Measurements from ENCODE around the gene SERPINA3. TPM values are rescaled to one million over a fixed set of nuclear protein-coding genes. Genes with fewer than 3 reads are reported as not detected.

Gene SERPINA3
- total RNA-seq (2022; extraction: Qiagen RNA extraction; ENCODE audit: low read depth): 10.4 to 12.3 TPM (median 11.0 TPM) in 5 replicates

GRCh38 chr14:94612174-94612573 is at the start of gene SERPINA3:
Gene SERPINA3, plus strand, starts transcription at chr14:94612391. Its CDS starts 2,051 bp downstream, at chr14:94614442.

GRCh38 chr14:94581127-94581999 is 30.8 kb upstream of the SERPINA3 start, which contains the start of gene SERPINA5:
Gene SERPINA5, plus strand, starts transcription at chr14:94581426. Its CDS starts 5,937 bp downstream, at chr14:94587363.

Other genes with a start within 250 kb of the SERPINA3 start
- not detected in 5 replicates for gene SERPINA2, start 245.7 kb upstream of the SERPINA3 start, total RNA-seq (2022; extraction: Qiagen RNA extraction; ENCODE audit: low read depth)
- gene SERPINA1, start 223.8 kb upstream of the SERPINA3 start, total RNA-seq (2022; extraction: Qiagen RNA extraction; ENCODE audit: low read depth): 0.72 to 1.2 TPM (median 0.83 TPM) in 5 replicates
- not detected in 5 replicates for gene SERPINA11, start 159.6 kb upstream of the SERPINA3 start, total RNA-seq (2022; extraction: Qiagen RNA extraction; ENCODE audit: low read depth)
- not detected in 5 replicates for gene SERPINA9, start 136.2 kb upstream of the SERPINA3 start, total RNA-seq (2022; extraction: Qiagen RNA extraction; ENCODE audit: low read depth)
- gene SERPINA12, start 102.9 kb upstream of the SERPINA3 start, total RNA-seq (2022; extraction: Qiagen RNA extraction; ENCODE audit: low read depth): not detected in 5 replicates
- not detected in 5 replicates for gene SERPINA4, start 50.9 kb upstream of the SERPINA3 start, total RNA-seq (2022; extraction: Qiagen RNA extraction; ENCODE audit: low read depth)
- gene SERPINA5, start 31.0 kb upstream of the SERPINA3 start, total RNA-seq (2022; extraction: Qiagen RNA extraction; ENCODE audit: low read depth): 0.12 to 0.21 TPM in 2 of 5 replicates, not detected in the others
- gene GSC, start 157.7 kb downstream of the SERPINA3 start, total RNA-seq (2022; extraction: Qiagen RNA extraction; ENCODE audit: low read depth): 0.37 to 0.87 TPM (median 0.52 TPM) in 5 replicates

Data from A549 treated with ZK216348 at 1 μM for 4 hours (cell line).